GM19324 (cell line): ENCODE data around the gene SPIN1.

Source experiments
- ATAC-seq: cut with Tn5 transposase; IDR thresholded peaks from one replicate; pipeline ENCODE4 v1.9.1; 2021; ENCODE audit warnings: mild to moderate bottlenecking, moderate library complexity; ENCODE audit not compliant: unreplicated experiment, low FRiP score

Gene SPIN1

GRCh38 chr9:88429595-88430430 is 41.6 kb downstream of the SPIN1 start:
- ATAC-seq: no peak

GRCh38 chr9:88433583-88434255 is 45.5 kb downstream of the SPIN1 start:
- ATAC-seq: no peak

- ATAC-seq: no peak
These were observed 47.1 kb downstream of the SPIN1 start for GRCh38 chr9:88435336-88435735.

- no peak for ATAC-seq
These were observed 48.1 kb downstream of the SPIN1 start for GRCh38 chr9:88436379-88436778.

GRCh38 chr9:88437210-88438146 is 49.2 kb downstream of the SPIN1 start:
- no peak for ATAC-seq

- no peak for ATAC-seq
These were observed 50.6 kb downstream of the SPIN1 start for GRCh38 chr9:88438811-88439210.

GRCh38 chr9:88441301-88442007 is 53.2 kb downstream of the SPIN1 start:
- no peak for ATAC-seq

GRCh38 chr9:88443480-88444113 is 55.4 kb downstream of the SPIN1 start:
- ATAC-seq: no peak

- ATAC-seq: no peak
These were observed 58.5 kb downstream of the SPIN1 start for GRCh38 chr9:88446728-88447127.

GRCh38 chr9:88447431-88447830 is 59.2 kb downstream of the SPIN1 start:
- ATAC-seq: no peak

GRCh38 chr9:88451160-88451559 is 62.9 kb downstream of the SPIN1 start:
- ATAC-seq: no peak

GRCh38 chr9:88458716-88459465 is 70.6 kb downstream of the SPIN1 start:
- ATAC-seq: no peak

GRCh38 chr9:88460587-88461332 is 72.5 kb downstream of the SPIN1 start:
- ATAC-seq: no peak

- ATAC-seq: no peak
These were observed 73.9 kb downstream of the SPIN1 start for GRCh38 chr9:88462191-88462590.

- no peak for ATAC-seq
These were observed 76.6 kb downstream of the SPIN1 start for GRCh38 chr9:88464851-88465250.

- no peak for ATAC-seq
These were observed 80.0 kb downstream of the SPIN1 start for GRCh38 chr9:88468226-88468625.

GRCh38 chr9:88476491-88477271 is 88.4 kb downstream of the SPIN1 start:
- no peak for ATAC-seq

GRCh38 chr9:88477300-88477751 is 89.1 kb downstream of the SPIN1 start:
- no peak for ATAC-seq
